Dermis microvascular lymphatic vessel endothelial cell (primary cell): Measurements from ENCODE around the gene CYB561. TPM values are rescaled to one million over a fixed set of nuclear protein-coding genes. Genes with fewer than 3 reads are reported as not detected.
"Not testable (repeated sequence)": the region's sequence is repeated elsewhere in the genome, so short reads cannot be mapped to it uniquely, and the experiment has no call there.

ENCODE experiments used
- DNase-seq, 2 donors: peaks; one replicate each; pipeline versions ENCODE4 v3.0.0 to v3.0.0-alpha.2; 2010; ENCODE audit warnings: low read depth in 2 of 2
- total RNA-seq: library from RNA; depleted of rRNA; stranded (reverse); fragments of >200 nt; gene quantifications from 2 replicates; pipeline ENCODE4 v1.2.1, GENCODE V29; 2014

Gene CYB561
- total RNA-seq, 1 donor from 2014 or later: 8.3 TPM

- DNase-seq: no peak
These were observed 33.5 kb upstream of the CYB561 start for GRCh38 chr17:63479495-63480184.

GRCh38 chr17:63478814-63479494, 32.8 kb upstream of the CYB561 start:
- DNase-seq: peak; percentile 77 to 91

DNA sequence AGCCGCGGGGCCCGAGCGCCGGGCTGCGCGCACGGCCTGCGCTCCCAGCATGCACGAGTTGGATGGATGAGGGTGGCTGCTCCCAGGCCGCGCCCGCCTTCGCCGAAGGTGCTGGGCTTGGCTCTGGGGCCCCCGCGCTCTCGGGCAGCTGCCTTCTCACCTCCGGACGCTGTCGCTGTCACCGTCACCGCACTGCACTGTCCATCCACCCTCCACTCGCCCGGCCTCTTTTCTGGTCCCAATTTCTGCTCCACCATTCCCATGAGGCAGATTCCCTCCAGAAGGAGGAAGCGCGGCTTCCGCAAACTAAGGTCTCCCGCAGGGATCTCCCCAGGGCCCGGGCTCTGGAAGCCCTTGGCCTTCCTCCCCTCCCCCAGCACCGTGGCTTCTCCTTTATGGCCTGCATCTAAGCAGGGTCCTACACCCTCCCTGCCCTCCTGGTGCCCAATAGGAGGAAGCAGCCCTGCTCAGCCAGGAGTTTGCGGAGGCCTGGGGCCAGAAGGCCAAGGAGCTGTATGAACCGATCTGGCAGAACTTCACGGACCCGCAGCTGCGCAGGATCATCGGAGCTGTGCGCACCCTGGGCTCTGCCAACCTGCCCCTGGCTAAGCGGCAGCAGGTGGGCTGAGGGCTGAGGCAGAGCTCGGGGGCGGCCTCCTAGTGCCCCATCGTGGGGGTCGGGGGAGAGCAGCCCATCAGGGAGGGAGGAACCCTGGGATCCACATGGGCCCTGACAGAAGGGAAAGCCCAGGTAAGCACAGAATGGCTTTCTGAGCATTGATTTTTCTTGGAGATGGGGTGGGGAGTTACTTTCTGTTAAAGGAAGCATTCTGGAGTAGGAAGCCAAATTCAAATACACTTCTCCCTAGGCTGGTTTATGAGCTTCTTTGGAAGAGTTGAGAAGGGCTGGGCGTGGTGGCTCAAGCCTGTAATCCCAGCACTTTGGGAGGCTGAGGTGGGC, 31.7 kb upstream of the CYB561 start:
- no peak for DNase-seq

DNA sequence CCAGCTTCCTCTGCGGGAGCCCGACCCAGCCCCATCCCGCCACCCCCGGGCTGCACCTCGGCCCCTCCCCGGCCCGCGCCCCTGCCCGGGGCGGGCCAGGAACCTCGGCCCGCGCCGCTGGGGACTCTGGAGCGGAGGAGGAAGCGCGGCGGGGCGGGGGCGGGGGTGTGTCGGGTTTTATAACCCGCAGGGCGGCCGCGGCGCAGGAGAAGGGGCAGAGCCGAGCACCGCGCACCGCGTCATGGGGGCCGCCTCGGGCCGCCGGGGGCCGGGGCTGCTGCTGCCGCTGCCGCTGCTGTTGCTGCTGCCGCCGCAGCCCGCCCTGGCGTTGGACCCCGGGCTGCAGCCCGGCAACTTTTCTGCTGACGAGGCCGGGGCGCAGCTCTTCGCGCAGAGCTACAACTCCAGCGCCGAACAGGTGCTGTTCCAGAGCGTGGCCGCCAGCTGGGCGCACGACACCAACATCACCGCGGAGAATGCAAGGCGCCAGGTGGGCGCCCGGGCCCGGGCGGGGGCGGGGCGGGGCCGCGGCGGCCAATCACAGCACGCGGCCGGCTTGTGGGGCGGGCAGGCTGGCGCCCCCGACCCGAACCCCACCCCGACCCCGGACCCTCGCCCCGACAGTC, 30.9 kb upstream of the CYB561 start, which contains the start of gene ACE:
TSS of gene ACE (plus strand) at position 208 of the 626 bp plus-strand sequence. CDS start at position 242, 34 bp downstream.
- peak in 1 of 2 donors; percentile 55 for DNase-seq

DNA sequence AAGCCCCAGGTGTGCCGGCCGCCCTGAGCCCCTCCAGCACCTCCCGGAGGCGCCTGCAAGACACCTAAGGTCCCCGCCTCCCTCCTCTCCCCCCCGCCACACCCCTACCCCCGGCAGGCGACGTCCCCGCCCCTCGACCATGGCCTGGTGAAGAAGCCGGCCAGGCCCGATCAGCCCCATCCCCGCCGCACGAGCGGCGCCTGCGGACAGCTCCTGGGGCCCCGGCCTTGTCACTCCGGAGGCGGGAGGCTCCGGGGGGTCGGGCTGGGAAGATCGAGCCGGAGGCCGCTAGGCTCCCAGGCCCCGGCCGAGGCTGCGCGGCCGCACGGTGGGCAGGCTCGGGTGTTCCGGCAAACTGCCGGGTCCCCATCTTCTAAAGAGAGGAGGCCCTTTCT, 30.4 kb upstream of the CYB561 start:
- peak in 1 of 2 donors; percentile 36 for DNase-seq

DNA sequence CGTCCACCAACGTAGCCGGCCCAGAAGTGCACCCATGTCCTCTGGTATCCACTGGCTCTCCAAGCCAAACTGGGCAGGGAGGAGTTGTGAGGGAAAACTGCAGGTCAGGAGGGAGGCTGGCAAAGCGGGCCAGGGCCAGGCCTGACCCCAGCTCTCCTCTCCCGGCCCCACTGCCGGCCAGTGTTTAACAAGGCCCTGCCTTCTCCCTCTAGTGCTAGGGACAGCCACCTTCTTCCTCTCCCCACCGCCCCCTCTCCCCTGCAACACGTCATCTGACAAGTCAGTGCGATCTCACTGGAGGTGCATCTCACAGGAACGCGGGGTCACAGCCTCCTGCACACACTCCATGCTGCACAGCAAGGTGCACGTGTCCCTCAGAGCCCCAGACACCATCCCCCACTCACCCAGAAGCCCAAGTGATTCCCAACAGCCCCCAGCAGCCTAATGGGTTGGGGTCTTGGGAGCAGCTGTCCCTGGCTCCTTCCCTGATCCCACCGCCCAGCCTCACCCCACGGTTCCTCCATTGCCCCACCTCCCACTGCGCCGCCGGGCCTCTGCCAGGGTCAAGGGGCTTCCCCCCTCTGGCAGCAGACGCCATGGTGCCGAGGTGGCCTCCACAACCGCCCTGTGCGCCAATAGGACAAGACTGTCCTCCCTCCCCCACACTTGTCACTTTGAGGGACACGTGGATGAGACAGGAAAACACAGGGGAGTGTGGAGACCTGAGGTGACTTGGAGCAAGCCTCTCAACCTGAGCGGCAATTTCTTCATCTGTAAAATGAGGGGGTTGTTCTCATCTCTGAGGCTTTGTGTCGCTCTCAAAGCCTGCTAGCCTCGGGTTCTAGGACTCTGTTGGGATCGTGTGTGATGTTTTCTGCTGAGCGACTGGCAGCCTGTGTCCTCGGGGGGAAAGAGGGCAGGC, 29.6 kb upstream of the CYB561 start:
- DNase-seq: no peak

GRCh38 chr17:63474586-63475460, 28.7 kb upstream of the CYB561 start:
- peak in 1 of 2 donors; percentile 74 for DNase-seq

DNA sequence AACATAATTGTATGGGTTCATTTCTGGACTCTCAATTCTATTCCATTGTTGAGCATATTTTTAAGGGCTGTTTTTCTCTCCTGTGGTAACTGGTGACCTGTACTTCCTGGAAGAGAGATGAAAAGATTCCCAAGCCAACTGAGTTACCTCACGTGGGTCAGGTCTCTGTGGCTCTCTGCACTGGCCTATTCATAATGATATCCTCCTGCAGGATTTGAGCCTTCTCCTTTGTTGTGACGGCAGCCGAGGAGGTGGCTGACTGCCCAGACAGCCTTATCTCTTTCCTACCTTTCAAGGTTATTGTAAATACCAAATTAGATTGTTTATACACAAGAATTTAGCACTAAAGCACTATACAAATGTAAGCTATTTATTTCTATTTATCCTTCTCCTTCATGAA, 28.1 kb upstream of the CYB561 start:
- peak; percentile 61 to 96 for DNase-seq

DNA sequence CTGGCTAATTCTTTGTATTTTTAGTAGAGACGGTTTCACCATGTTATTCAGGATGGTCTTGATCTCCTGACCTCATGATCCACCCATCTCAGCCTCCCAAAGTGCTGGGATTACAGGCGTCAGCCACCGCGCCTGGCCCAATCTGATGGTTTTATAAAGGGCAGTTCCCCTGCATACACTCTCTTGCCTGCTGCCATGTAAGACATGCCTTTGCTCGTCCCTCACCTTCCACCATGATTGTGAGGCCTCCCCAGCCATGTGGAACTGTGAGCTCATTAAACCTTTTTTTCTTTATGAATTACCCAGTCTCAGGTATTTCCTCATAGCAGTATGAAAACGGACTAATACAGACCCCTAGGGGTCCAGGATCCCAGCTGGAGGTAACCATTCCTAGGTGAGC, 22.0 kb upstream of the CYB561 start:
- not testable (repeated sequence) for DNase-seq

GRCh38 chr17:63464691-63465236, 18.7 kb upstream of the CYB561 start:
- DNase-seq: no peak

- no peak for DNase-seq
These were observed 17.7 kb upstream of the CYB561 start for GRCh38 chr17:63463771-63464170.

- DNase-seq: no peak
These were observed 13.9 kb upstream of the CYB561 start for GRCh38 chr17:63460018-63460417.

GRCh38 chr17:63458478-63458877, 12.4 kb upstream of the CYB561 start:
- no peak for DNase-seq

- peak in 1 of 2 donors; percentile 37 for DNase-seq
These were observed 9.3 kb upstream of the CYB561 start for GRCh38 chr17:63455417-63455816.

DNA sequence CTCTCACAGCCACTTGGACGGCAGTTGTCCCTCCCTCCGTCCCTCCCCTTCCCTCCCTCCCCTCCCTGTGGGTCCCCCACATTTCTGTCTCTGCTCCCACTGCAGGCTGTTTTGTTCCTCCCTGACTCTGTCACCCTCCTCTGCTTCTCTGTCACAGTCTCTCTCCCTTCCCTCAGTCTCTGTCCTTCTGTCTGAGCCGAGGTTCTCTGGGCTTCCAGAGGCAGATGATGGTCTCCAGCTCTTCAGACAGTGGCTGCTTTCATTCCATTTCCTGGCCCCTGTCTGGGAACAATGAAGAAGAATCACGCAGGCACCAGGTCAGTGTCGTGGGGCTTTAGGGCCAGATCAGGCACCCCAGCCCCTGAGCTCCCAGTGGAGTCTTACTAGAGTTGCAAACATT, 8.8 kb upstream of the CYB561 start:
- DNase-seq: no peak

- DNase-seq: not testable (repeated sequence)
These were observed 8.3 kb upstream of the CYB561 start for GRCh38 chr17:63454357-63454756.

- DNase-seq: no peak
These were observed 7.0 kb upstream of the CYB561 start for GRCh38 chr17:63452962-63453551.
